Lower lobe of right lung (tissue), 2 donors: Measurements from ENCODE around the gene TMBIM6. TPM values are rescaled to one million over a fixed set of nuclear protein-coding genes. Genes with fewer than 3 reads are reported as not detected.

Experiments used
- ATAC-seq, 2 donors: fragments of 200-7000 bp; cut with Tn5 transposase; one replicate each; pipeline ENCODE4 v1.9.1; 2020 to 2022; ENCODE audit warnings: mild to moderate bottlenecking in 2 of 2, moderate library complexity in 2 of 2
- DNase-seq: peaks from one replicate; pipeline ENCODE4 v3.0.0-alpha.2; 2020
- H3K27ac ChIP-seq: fragments of 200-600 bp; one replicate; pipeline ENCODE4 v1.8.0; 2022
- H3K27me3 ChIP-seq: fragments of 200-600 bp; one replicate; pipeline ENCODE4 v1.8.0; 2022; ENCODE audit warnings: low read depth
- H3K36me3 ChIP-seq: fragments of 200-600 bp; one replicate; pipeline ENCODE4 v1.8.0; 2022; ENCODE audit warnings: mild to moderate bottlenecking
- H3K4me1 ChIP-seq: fragments of 200-600 bp; one replicate; pipeline ENCODE4 v1.8.0; 2022
- H3K4me3 ChIP-seq: fragments of 200-600 bp; one replicate; pipeline ENCODE4 v1.8.0; 2022; ENCODE audit warnings: mild to moderate bottlenecking
- H3K9me3 ChIP-seq: fragments of 200-600 bp; one replicate; pipeline ENCODE4 v1.8.0; 2022
- CTCF ChIP-seq: fragments of 200-600 bp; IDR thresholded peaks from one replicate; pipeline ENCODE4 v1.8.0; 2022; ENCODE audit warnings: antibody characterized with exemption, mild to moderate bottlenecking
- intact Hi-C: fragments of 100-400 bp; cut with DNase I; formaldehyde crosslinking; loops from one replicate; pipeline ENCODE4 v1.11.0; 2022
- total RNA-seq: library from RNA; stranded (reverse); fragmentation: NEBNext Ultra II Directional; extraction: Animal tissue kit (Norgen Biotek cat#: 25700); gene quantifications from one replicate; pipeline ENCODE4 v1.2.1, GENCODE V29; 2021
- donor health status: DM: no; HTN: yes; CAD: no; lungs with severe emphysema.

The TMBIM6 gene
- total RNA-seq, 1 donor from 2014 or later: 671 TPM

- peaks cover 4% of the 10 kb centered on the region for H3K36me3 ChIP-seq
- no peaks in the 10 kb centered on the region for H3K9me3 ChIP-seq
- no peaks in the 10 kb centered on the region for H3K27me3 ChIP-seq
- intact Hi-C loops: no loop called here
- H3K4me1 ChIP-seq: peaks cover 24% of the 10 kb centered on the region
- ATAC-seq (no peak), DNase-seq (no peak)
- no peak for TF ChIP-seq CTCF
- no peak overlapping the region for H3K4me3 ChIP-seq
- H3K27ac ChIP-seq: no peak overlapping the region
Observed at GRCh38 chr12:49813131-49813530, 71.8 kb downstream of the TMBIM6 start.

Other genes with a start within 250 kb of the TMBIM6 start
- gene KCNH3, start 202.5 kb upstream of the TMBIM6 start, total RNA-seq: 2.3 TPM
- 50.0 TPM for gene MCRS1, start 173.4 kb upstream of the TMBIM6 start, total RNA-seq
- gene FAM186B, start 135.9 kb upstream of the TMBIM6 start, total RNA-seq: 0.65 TPM
- 19.3 TPM for gene PRPF40B, start 118.0 kb upstream of the TMBIM6 start, total RNA-seq
- 36.1 TPM for gene FMNL3, start 34.2 kb upstream of the TMBIM6 start, total RNA-seq
- gene NCKAP5L, start 86.9 kb downstream of the TMBIM6 start, total RNA-seq: 24.5 TPM
- 5.1 TPM for gene BCDIN3D, start 101.5 kb downstream of the TMBIM6 start, total RNA-seq
- gene FAIM2, start 162.3 kb downstream of the TMBIM6 start, total RNA-seq: 2.9 TPM
- not detected for gene AQP2, start 209.2 kb downstream of the TMBIM6 start, total RNA-seq
- gene AQP5, start 220.3 kb downstream of the TMBIM6 start, total RNA-seq: 6.4 TPM
- gene AQP6, start 231.4 kb downstream of the TMBIM6 start, total RNA-seq: 0.09 TPM